PC-9 (cell line): ENCODE data around the gene TMEM164.

Experiments used
- EZH2 ChIP-seq: fragments of 200-600 bp; sonication (generic); IDR thresholded peaks from 2 replicates; pipeline ENCODE4 v1.8.0; 2017; ENCODE audit warnings: antibody characterized with exemption, low read depth
- TF ChIP-seq, protein P1 (sequence below): fragments of 200-600 bp; sonication (generic); conservative IDR thresholded peaks from 2 replicates; pipeline ENCODE4 v1.6.1; 2017; ENCODE audit warnings: mixed run types, antibody characterized with exemption, mild to moderate bottlenecking, moderate library complexity

- TF ChIP-seq, protein P1, sequence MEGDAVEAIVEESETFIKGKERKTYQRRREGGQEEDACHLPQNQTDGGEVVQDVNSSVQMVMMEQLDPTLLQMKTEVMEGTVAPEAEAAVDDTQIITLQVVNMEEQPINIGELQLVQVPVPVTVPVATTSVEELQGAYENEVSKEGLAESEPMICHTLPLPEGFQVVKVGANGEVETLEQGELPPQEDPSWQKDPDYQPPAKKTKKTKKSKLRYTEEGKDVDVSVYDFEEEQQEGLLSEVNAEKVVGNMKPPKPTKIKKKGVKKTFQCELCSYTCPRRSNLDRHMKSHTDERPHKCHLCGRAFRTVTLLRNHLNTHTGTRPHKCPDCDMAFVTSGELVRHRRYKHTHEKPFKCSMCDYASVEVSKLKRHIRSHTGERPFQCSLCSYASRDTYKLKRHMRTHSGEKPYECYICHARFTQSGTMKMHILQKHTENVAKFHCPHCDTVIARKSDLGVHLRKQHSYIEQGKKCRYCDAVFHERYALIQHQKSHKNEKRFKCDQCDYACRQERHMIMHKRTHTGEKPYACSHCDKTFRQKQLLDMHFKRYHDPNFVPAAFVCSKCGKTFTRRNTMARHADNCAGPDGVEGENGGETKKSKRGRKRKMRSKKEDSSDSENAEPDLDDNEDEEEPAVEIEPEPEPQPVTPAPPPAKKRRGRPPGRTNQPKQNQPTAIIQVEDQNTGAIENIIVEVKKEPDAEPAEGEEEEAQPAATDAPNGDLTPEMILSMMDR: peak; percentile 52; the same call in 1 of the 2 replicates
- no peak for TF ChIP-seq EZH2
These were observed 209.4 kb downstream of the TMEM164 start for GRCh38 chrX:110212299-110212698.
